ENCODE results near the gene SKI. TPM values are rescaled to one million over a fixed set of nuclear protein-coding genes. Genes with fewer than 3 reads are reported as not detected.

SKI gene
- total RNA-seq, 1 donor from 2014 or later: 53.8 TPM

GRCh38 chr1:2303781-2304180, 75.7 kb downstream of the SKI start:
- no peaks in the 10 kb centered on the region for H3K9me3 ChIP-seq
- TF ChIP-seq POLR2A (IDR thresholded peaks at IDR 0.05) (no peak), CTCF (IDR thresholded peaks at IDR 0.05) (no peak), POLR2AphosphoS5 (IDR thresholded peaks at IDR 0.05; ENCODE audit: insufficient read depth in 1 of 2, low read depth in 1 of 2) (no peak)
- no peak overlapping the region for H3K27ac ChIP-seq
- intact Hi-C loops (cut with DNase I): no loop called here
- peaks cover 0 to 58% of the 10 kb centered on the region in 2 donors for H3K36me3 ChIP-seq
- no peak overlapping the region for H3K4me3 ChIP-seq
- H3K27me3 ChIP-seq: no peaks in the 10 kb centered on the region
- H3K4me1 ChIP-seq: peaks cover 45% of the 10 kb centered on the region
- DNase-seq (ENCODE audit: extremely low spot score in 2 of 2): no peak

GRCh38 chr1:2304282-2304681, 76.2 kb downstream of the SKI start:
- intact Hi-C loops (cut with DNase I): no loop called here
- Histone ChIP-seq H3K4me1 (peaks cover 40% of the 10 kb centered on the region), H3K27me3 (no peaks in the 10 kb centered on the region), H3K4me3 (no peak overlapping the region), H3K27ac (no peak overlapping the region), H3K36me3 (peaks cover 0 to 63% of the 10 kb centered on the region in 2 donors), H3K9me3 (no peaks in the 10 kb centered on the region)
- DNase-seq (ENCODE audit: extremely low spot score in 2 of 2): no peak
- TF ChIP-seq POLR2A (IDR thresholded peaks at IDR 0.05): no peak
- no peak for TF ChIP-seq POLR2AphosphoS5 (IDR thresholded peaks at IDR 0.05; ENCODE audit: insufficient read depth in 1 of 2, low read depth in 1 of 2)
- TF ChIP-seq CTCF (IDR thresholded peaks at IDR 0.05): no peak

- Histone ChIP-seq H3K27ac (no peak overlapping the region), H3K27me3 (no peaks in the 10 kb centered on the region), H3K36me3 (peaks cover 0 to 64% of the 10 kb centered on the region in 2 donors), H3K4me3 (no peak overlapping the region), H3K4me1 (peaks cover 33% of the 10 kb centered on the region), H3K9me3 (no peaks in the 10 kb centered on the region)
- intact Hi-C loops (cut with DNase I): no loop called here
- no peak for TF ChIP-seq POLR2AphosphoS5 (IDR thresholded peaks at IDR 0.05; ENCODE audit: insufficient read depth in 1 of 2, low read depth in 1 of 2)
- TF ChIP-seq CTCF (IDR thresholded peaks at IDR 0.05): no peak
- no peak for TF ChIP-seq POLR2A (IDR thresholded peaks at IDR 0.05)
- no peak for DNase-seq (ENCODE audit: extremely low spot score in 2 of 2)
Measured at GRCh38 chr1:2304921-2305681, 77.0 kb downstream of the SKI start.

GRCh38 chr1:2306151-2306978, 78.2 kb downstream of the SKI start:
- no peaks in the 10 kb centered on the region for H3K27me3 ChIP-seq
- peaks cover 33% of the 10 kb centered on the region for H3K4me1 ChIP-seq
- H3K9me3 ChIP-seq: no peaks in the 10 kb centered on the region
- intact Hi-C loops (cut with DNase I): no loop called here
- no peak overlapping the region for H3K27ac ChIP-seq
- no peak overlapping the region for H3K4me3 ChIP-seq
- DNase-seq (ENCODE audit: extremely low spot score in 2 of 2): no peak
- H3K36me3 ChIP-seq: peaks cover 0 to 64% of the 10 kb centered on the region in 2 donors
- TF ChIP-seq CTCF (IDR thresholded peaks at IDR 0.05): no peak
- no peak for TF ChIP-seq POLR2A (IDR thresholded peaks at IDR 0.05)
- no peak for TF ChIP-seq POLR2AphosphoS5 (IDR thresholded peaks at IDR 0.05; ENCODE audit: insufficient read depth in 1 of 2, low read depth in 1 of 2)
